Ectodermal cell (in vitro differentiated cells): ENCODE measurements around the gene SARDH.

Experiments
- H3K27ac ChIP-seq: 2 replicates; pipeline ENCODE4 v1.7.0; 2013; ENCODE audit warnings: mild to moderate bottlenecking, low read depth, low read length; ENCODE audit not compliant: insufficient read depth, poor library complexity, severe bottlenecking
- H3K27me3 ChIP-seq: 2 replicates; pipeline ENCODE4 v1.7.0; 2013; ENCODE audit warnings: mild to moderate bottlenecking, low read length; ENCODE audit not compliant: insufficient read depth, control insufficient read depth, poor library complexity, severe bottlenecking
- H3K36me3 ChIP-seq: one replicate; pipeline ENCODE4 v1.7.0; 2013; ENCODE audit warnings: low read length; ENCODE audit not compliant: control insufficient read depth, insufficient read depth
- H3K4me1 ChIP-seq: one replicate; pipeline ENCODE4 v1.7.0; 2013; ENCODE audit warnings: low read length; ENCODE audit not compliant: control insufficient read depth, insufficient read depth
- H3K4me3 ChIP-seq: 2 replicates; pipeline ENCODE4 v1.7.0; 2013; ENCODE audit warnings: low read depth, low read length, control low read depth; ENCODE audit not compliant: insufficient read depth
- H3K9me3 ChIP-seq: 2 replicates; pipeline ENCODE4 v1.7.0; 2013; ENCODE audit warnings: mild to moderate bottlenecking, low read length, moderate library complexity; ENCODE audit not compliant: control insufficient read depth
- WGBS, 2 experiments: methylation state at CpG; one replicate each; pipeline ENCODE4 v1.1.7; 2013; ENCODE audit warnings: missing lambda C conversion rate in 2 of 2; 5-methylcytosine and 5-hydroxymethylcytosine counted together

SARDH gene

DNA sequence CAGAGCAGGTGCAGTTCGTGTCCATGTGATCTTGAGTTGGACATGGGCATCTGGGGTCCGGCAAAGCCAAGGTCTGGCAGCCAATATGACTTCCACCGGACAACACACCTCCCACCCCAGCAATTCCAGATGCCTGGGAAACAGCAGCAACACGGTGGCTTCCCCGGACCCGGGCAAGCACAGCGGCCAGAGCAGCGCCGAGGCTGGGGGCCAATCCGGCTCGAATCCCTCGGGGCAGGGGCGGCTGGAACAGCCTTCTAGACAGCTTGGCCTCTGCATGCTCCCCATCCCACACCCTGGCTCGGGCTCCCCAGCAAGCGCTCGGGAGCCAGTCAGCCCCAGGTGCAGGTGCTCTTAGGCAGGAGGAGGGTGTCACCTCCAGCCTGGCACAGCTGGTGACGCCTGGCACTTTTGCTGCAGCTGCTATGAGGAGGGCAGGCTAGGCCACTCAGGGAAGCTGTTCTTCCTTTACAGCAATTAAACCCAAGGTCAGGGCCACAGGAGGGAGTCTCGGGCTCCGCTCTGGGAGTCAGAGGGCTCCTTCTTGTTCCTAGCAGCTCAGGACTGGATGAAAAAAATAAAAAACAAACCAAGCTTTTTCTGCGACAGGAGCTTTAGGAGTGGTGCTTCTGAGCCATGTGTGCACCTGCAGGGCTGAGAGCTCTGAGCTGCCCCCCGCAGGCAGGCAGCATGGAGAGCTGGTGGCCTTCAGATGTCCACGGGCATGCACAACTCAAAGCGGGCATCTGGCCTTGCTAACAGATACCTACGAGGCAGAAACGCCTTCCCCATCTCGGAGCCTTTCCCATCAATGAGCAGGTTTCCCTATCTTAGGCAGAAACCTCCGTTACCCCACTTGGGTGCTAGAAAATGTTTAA, 73.7 kb downstream of the SARDH start:
- 87% methylated on average over 27 of the region's 27 CpGs for WGBS, 2 experiments
- peaks cover 10% of the 10 kb centered on the region for H3K27me3 ChIP-seq
- H3K9me3 ChIP-seq: no peaks in the 10 kb centered on the region
- no peak overlapping the region for H3K4me3 ChIP-seq
- H3K27ac ChIP-seq: no peak overlapping the region
- H3K4me1 ChIP-seq: peaks cover 3% of the 10 kb centered on the region
- H3K36me3 ChIP-seq: no peaks in the 10 kb centered on the region

DNA sequence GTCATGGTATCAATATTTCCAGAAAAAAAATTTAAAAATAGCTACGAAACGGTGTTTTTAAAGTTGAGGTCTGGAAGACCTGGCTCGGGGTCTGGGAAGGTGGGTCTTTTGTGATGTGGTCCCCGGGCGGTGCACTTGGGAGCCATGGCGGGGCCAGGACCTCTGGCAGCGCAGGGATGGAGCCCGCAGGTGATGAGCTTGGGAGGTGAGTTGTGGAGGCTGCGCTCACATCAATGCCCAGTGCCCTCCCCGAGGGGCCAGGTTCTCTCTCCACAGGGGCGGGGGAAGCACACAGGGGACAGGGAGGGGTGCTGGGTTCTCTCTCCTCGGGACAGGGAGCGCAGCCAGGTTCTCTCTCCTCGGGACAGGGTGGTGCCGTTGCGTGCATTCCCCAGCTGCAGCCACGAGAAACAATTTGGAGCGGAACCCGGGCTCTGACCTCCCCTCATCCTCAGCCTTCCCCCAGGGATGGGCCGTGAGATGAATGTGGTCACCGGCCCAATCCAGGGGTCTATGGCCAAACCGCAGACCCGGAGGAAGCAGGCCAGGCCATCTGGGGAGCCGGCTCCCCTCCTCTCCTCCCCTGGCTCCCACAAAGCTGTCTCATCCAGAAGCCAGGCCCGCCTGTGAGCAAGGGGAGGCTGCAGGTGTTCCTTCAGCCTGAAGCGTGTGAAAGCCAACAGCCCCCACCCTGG, 76.2 kb downstream of the SARDH start:
- no peaks in the 10 kb centered on the region for H3K9me3 ChIP-seq
- H3K27me3 ChIP-seq: peaks cover 26% of the 10 kb centered on the region
- no peak overlapping the region for H3K27ac ChIP-seq
- peaks cover 20% of the 10 kb centered on the region for H3K4me1 ChIP-seq
- 91 to 92% methylated on average over 26 of the region's 26 CpGs for WGBS, 2 experiments
- H3K4me3 ChIP-seq: no peak overlapping the region
- no peaks in the 10 kb centered on the region for H3K36me3 ChIP-seq

GRCh38 chr9:133659516-133659915, 78.6 kb downstream of the SARDH start:
- no peaks in the 10 kb centered on the region for H3K36me3 ChIP-seq
- 83 to 85% methylated on average over 13 of the region's 13 CpGs for WGBS, 2 experiments
- H3K4me1 ChIP-seq: peaks cover 20% of the 10 kb centered on the region
- peaks cover 26% of the 10 kb centered on the region for H3K27me3 ChIP-seq
- H3K27ac ChIP-seq: no peak overlapping the region
- H3K9me3 ChIP-seq: no peaks in the 10 kb centered on the region
- no peak overlapping the region for H3K4me3 ChIP-seq

DNA sequence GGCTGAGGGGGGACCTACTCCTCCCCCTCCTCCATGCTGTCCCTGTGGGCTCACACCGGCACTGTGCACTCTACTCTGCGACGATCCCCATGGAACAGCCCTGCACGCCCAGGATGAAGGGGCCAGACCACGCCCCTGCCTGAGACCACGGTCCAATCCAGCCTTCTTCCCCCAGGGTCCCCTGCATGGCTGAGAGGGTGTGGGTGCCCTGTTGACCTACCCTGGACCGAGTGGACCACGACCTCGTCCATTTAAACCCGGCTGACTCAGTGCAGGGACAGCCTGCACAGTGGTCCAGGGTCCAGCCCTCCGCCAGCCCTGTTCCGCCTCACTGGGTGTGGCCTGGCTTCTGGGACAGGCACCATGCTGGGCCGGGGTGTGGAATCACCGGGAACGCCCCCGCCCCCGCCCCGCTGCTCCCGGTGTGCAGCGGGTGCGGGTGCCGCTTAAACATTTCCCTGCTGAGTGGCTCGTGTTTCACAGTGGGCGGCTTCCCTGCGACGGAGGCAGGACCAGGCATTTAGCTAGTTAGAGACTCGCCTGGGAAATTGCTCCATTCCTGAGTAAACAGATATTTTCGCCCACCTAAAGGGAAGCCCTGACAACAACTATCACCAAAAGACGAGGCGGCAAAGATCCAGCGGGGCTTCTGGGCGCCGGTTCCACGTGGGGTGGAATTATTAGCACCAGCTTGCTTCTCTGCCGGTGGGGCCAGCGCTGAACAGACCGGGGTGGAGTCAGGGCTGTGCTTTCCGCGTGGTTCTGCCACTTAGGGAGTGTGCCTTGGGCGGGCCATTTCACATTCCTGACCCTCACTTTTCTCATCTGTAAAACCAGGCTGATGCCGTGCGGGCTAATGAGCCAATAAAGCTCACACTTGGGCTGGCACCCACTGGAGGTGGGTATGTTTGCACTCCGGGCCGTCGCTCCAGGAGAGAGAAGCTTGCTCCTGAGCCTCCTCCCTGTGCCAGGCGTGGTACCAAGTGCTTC, 79.4 kb downstream of the SARDH start:
- no peak overlapping the region for H3K4me3 ChIP-seq

DNA sequence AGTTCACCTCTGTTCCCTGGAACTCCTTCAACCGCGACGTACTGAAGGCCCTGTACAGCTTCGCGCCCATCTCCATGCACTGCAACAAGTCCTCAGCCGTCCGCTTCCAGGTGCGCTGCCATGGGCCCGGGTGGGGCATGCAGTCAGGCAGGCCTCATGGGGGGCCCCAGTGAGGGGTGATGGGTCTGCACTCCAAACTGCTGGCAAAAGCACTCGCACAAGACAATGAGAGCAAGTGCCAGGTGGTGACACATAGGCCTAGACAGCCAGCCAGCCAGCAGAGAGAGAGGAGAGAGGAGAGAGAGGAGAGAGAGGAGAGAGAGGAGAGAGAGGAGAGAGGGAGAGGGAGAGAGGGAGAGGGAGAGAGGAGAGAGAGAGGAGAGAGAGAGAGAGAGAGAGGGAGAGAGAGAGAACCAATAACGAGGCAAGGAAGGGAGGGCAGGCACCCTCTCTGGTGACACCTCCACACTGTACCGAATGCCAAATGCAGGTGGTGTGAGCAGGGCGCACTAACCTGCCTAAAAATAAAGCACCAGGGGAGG, 81.0 kb downstream of the SARDH start:
- Histone ChIP-seq H3K4me1 (peaks cover 20% of the 10 kb centered on the region), H3K27me3 (peaks cover 26% of the 10 kb centered on the region), H3K36me3 (no peaks in the 10 kb centered on the region), H3K4me3 (no peak overlapping the region), H3K27ac (no peak overlapping the region), H3K9me3 (no peaks in the 10 kb centered on the region)
- 90 to 92% methylated on average over 13 of the region's 13 CpGs for WGBS, 2 experiments

More for the DNA sequence above, 79.4 kb downstream of the SARDH start:
- Histone ChIP-seq H3K27me3 (peaks cover 26% of the 10 kb centered on the region), H3K4me1 (peaks cover 20% of the 10 kb centered on the region), H3K27ac (no peak overlapping the region), H3K9me3 (no peaks in the 10 kb centered on the region), H3K36me3 (no peaks in the 10 kb centered on the region)
- 20% methylated on average over 46 of the region's 46 CpGs for WGBS, 2 experiments

GRCh38 chr9:133656211-133657119, 81.7 kb downstream of the SARDH start:
- H3K27ac ChIP-seq: no peak overlapping the region
- 89% methylated on average over 36 of the region's 36 CpGs for WGBS, 2 experiments
- H3K36me3 ChIP-seq: no peaks in the 10 kb centered on the region
- peaks cover 26% of the 10 kb centered on the region for H3K27me3 ChIP-seq
- peaks cover 20% of the 10 kb centered on the region for H3K4me1 ChIP-seq
- no peak overlapping the region for H3K4me3 ChIP-seq
- no peaks in the 10 kb centered on the region for H3K9me3 ChIP-seq

GRCh38 chr9:133655701-133656100, 82.5 kb downstream of the SARDH start:
- Histone ChIP-seq H3K4me1 (peaks cover 20% of the 10 kb centered on the region), H3K4me3 (no peak overlapping the region), H3K27ac (no peak overlapping the region), H3K36me3 (no peaks in the 10 kb centered on the region), H3K27me3 (peaks cover 26% of the 10 kb centered on the region), H3K9me3 (no peaks in the 10 kb centered on the region)
- 77% methylated on average over 14 of the region's 14 CpGs for WGBS, 2 experiments

DNA sequence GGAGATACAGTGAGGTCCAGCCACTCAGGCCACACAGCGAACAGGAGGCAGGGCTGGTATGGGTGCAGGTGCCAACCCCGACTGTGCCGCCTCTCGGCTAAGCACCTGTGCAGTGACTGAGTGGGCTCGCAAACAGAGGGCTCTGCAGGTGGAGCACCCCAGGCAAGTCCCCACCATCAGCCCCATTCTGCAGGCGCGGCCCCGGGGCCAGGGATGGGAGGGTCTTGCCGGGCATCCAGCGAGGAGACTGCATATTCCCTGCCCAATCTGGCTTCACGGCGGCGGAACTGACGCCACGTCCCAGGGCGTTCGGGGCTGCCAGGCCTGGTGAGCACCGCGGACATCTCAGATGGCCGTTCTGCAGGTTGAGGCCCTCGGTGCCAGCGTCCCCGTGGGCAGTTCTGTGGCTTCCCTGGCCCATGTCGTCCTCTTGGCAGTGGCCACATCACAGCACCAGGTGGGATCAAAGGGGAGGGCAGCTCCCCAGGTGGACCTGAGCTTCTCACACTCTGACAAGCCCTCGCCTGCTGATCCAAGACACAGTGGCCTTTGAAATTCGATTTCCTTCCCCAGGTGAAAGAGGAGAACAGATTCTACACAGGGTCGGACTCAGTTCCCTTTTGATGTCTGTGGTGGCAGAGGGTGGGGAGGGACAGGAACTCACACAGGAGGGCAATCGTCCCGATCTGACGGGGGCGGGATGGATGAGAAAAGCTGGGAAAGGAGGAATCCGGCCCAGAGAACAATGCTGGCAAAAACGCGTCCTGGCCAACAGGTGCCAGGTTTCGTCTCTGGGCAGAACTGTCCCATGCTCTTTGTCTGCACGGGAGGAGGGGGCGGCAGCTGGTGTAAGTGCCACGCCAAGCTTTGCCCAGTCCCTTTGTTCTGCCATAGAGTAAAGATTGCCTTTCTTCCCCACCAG, 83.2 kb downstream of the SARDH start:
- Histone ChIP-seq H3K9me3 (no peaks in the 10 kb centered on the region), H3K4me3 (no peak overlapping the region), H3K36me3 (no peaks in the 10 kb centered on the region), H3K27ac (no peak overlapping the region), H3K27me3 (peaks cover 22% of the 10 kb centered on the region), H3K4me1 (peaks cover 20% of the 10 kb centered on the region)
- WGBS, 2 experiments: 82% methylated on average over 38 of the region's 38 CpGs
